ENCODE measurements around the gene PRR15L. TPM values are rescaled to one million over a fixed set of nuclear protein-coding genes. Genes with fewer than 3 reads are reported as not detected.

PRR15L gene
- total and polyA plus RNA-seq, 2 experiments from 2014 or later, result 0.57 TPM; not detected in 1

GRCh38 chr17:47969930-47970724, 12.4 kb upstream of the PRR15L start (continued):
- no peak for TF ChIP-seq CTCF (conservative IDR thresholded peaks at IDR 0.05; ENCODE audit: low read depth in 2 of 2)
- TF ChIP-seq REST (IDR thresholded peaks at IDR 0.05; ENCODE audit: unreplicated experiment), result no peak
- no peak for TF ChIP-seq EZH2 (IDR thresholded peaks at IDR 0.05; ENCODE audit: low read depth, unreplicated experiment)
- TF ChIP-seq EZH2phosphoT487 (IDR thresholded peaks at IDR 0.05; ENCODE audit: unreplicated experiment), result no peak
- no peak for TF ChIP-seq ETS1 (IDR thresholded peaks at IDR 0.05)
- TF ChIP-seq ZNF114 (CRISPR knock-in tag; IDR thresholded peaks at IDR 0.05), result no peak
- no peak for TF ChIP-seq CREB1 (CRISPR knock-in tag; IDR thresholded peaks at IDR 0.05; ENCODE audit: low read depth)
- TF ChIP-seq POLR2AphosphoS5 (IDR thresholded peaks at IDR 0.05; ENCODE audit: low read depth), result no peak
- no peak for TF ChIP-seq STAT1 (IDR thresholded peaks at IDR 0.05; ENCODE audit: unreplicated experiment)
- no peak for TF ChIP-seq JUNB (IDR thresholded peaks at IDR 0.05; ENCODE audit: unreplicated experiment)

- no peaks in the 10 kb centered on the region for H3K36me3 ChIP-seq (ENCODE audit: insufficient read depth)
- H3K4me1 ChIP-seq (ENCODE audit: insufficient read depth), result peaks cover 11% of the 10 kb centered on the region
- H3K4me1 Mint-ChIP-seq, result peaks cover 4% of the 10 kb centered on the region; the same call in 2 of the 3 replicates
- no peak overlapping the region for H3K4me3 ChIP-seq
- H3F3A ChIP-seq (replicated peaks; ENCODE audit: low read depth), result peaks cover 3% of the 10 kb centered on the region; the same call in 1 of the 2 replicates
- no peak overlapping the region for H3K27ac Mint-ChIP-seq
- DNase-seq (ENCODE audit: low spot score) (no peak), ATAC-seq (no peak)
- no peak overlapping the region for H3K4me3 Mint-ChIP-seq
- H3K27ac ChIP-seq (ENCODE audit: low read depth), result no peak overlapping the region
- no peak overlapping the region for H2AFZ ChIP-seq
- H4K20me1 ChIP-seq (replicated peaks; ENCODE audit: insufficient read depth), result no peaks in the 10 kb centered on the region; the same call in none of the 2 replicates
- no peaks in the 10 kb centered on the region for H3K9me2 ChIP-seq (ENCODE audit: insufficient read depth)
- H3K27me3 ChIP-seq (ENCODE audit: insufficient read depth), result no peaks in the 10 kb centered on the region
- peaks cover 12% of the 10 kb centered on the region for H3K27me3 Mint-ChIP-seq (ENCODE audit: insufficient read depth, low read depth, poor library complexity)
- H3K4me2 ChIP-seq, result no peak overlapping the region
- 0 out of 2 replicates have a peak, but pooled peaks cover 7% of the 10 kb centered on the region for H3K79me2 ChIP-seq (replicated peaks; ENCODE audit: insufficient read depth)
- H3K9me3 Mint-ChIP-seq, result no peaks in the 10 kb centered on the region
- H3K36me3 Mint-ChIP-seq (ENCODE audit: low read depth), result peaks cover 7% of the 10 kb centered on the region
- TF ChIP-seq ZNF331 (CRISPR knock-in tag; IDR thresholded peaks at IDR 0.05; ENCODE audit: low read depth) (no peak), REST (IDR thresholded peaks at IDR 0.05; ENCODE audit: unreplicated experiment) (no peak), CTCF (conservative IDR thresholded peaks at IDR 0.05; ENCODE audit: low read depth in 2 of 2) (no peak), CREB1 (CRISPR knock-in tag; IDR thresholded peaks at IDR 0.05; ENCODE audit: low read depth) (no peak)
Measured at GRCh38 chr17:47968836-47969235, 11.2 kb upstream of the PRR15L start.
